Lung (tissue), 13 donors: Measurements from ENCODE around the gene POLR1B. TPM values are rescaled to one million over a fixed set of nuclear protein-coding genes. Genes with fewer than 3 reads are reported as not detected.

ENCODE experiments used
- ATAC-seq: fragments of 200-7000 bp; cut with Tn5 transposase; one replicate; pipeline ENCODE4 v1.9.1; 2020; ENCODE audit warnings: moderate number of reproducible peaks; ENCODE audit not compliant: insufficient read depth, low FRiP score
- DNase-seq, 3 donors: peaks; one replicate each; pipeline ENCODE4 v3.0.0-alpha.2; 2013 to 2017
- H3K27ac ChIP-seq, 2 donors: one replicate each; pipeline ENCODE4 v1.5.1; 2013; ENCODE audit warnings: mild to moderate bottlenecking in 2 of 2, moderate library complexity in 2 of 2, control low read depth in 1 of 2, inconsistent platforms in 1 of 2, low read depth in 1 of 2, low read length in 1 of 2
- H3K27me3 ChIP-seq, 3 donors: one replicate each; pipeline ENCODE4 v1.5.1; 2013; ENCODE audit warnings: low read length in 2 of 3; ENCODE audit not compliant: control insufficient read depth in 3 of 3, insufficient read depth in 3 of 3
- H3K36me3 ChIP-seq, 4 donors: one replicate each; pipeline ENCODE4 v1.5.1; 2013; ENCODE audit warnings: low read length in 4 of 4, mild to moderate bottlenecking in 1 of 4, moderate library complexity in 1 of 4; ENCODE audit not compliant: control insufficient read depth in 4 of 4, insufficient read depth in 4 of 4
- H3K4me1 ChIP-seq, 5 donors: one replicate each; pipeline ENCODE4 v1.5.1; 2013; ENCODE audit warnings: low read length in 5 of 5, mild to moderate bottlenecking in 2 of 5, moderate library complexity in 1 of 5; ENCODE audit not compliant: control insufficient read depth in 5 of 5, insufficient read depth in 5 of 5
- H3K4me3 ChIP-seq: one replicate; pipeline ENCODE4 v1.5.1; 2013; ENCODE audit warnings: mild to moderate bottlenecking, control low read depth, moderate library complexity
- H3K9ac ChIP-seq, 2 donors: one replicate each; pipeline ENCODE4 v1.5.1; 2013; ENCODE audit warnings: low read length in 2 of 2, control low read depth in 1 of 2; ENCODE audit not compliant: insufficient read depth in 1 of 2
- H3K9me3 ChIP-seq, 4 donors: one replicate each; pipeline ENCODE4 v1.5.1; 2013; ENCODE audit warnings: low read length in 3 of 4, mild to moderate bottlenecking in 1 of 4, moderate library complexity in 1 of 4; ENCODE audit not compliant: control insufficient read depth in 4 of 4, insufficient read depth in 3 of 4
- WGBS, 2 donors: extraction: QIAGEN DNeasy Blood & Tissue Kit; methylation state at CpG; one replicate each; pipeline ENCODE4 v1.1.7; 2013; 5-methylcytosine and 5-hydroxymethylcytosine counted together
- polyA plus RNA-seq, 2 donors: library from polyadenylated mRNA; stranded (reverse); fragments of 200-250 nt; gene quantifications; one replicate each; pipeline ENCODE4 v1.2.1, GENCODE V29; 2013
- small RNA-seq: library from RNA; depleted of rRNA; stranded (forward); fragments of <200 nt; gene quantifications from one replicate; pipeline ENCODE3, GENCODE V24; 2014; ENCODE audit warnings: low replicate concordance
- total RNA-seq, 2 donors: library from RNA; depleted of rRNA in 1 of 2; stranded (reverse); fragments of >200 nt in 1 of 2; gene quantifications; one replicate each; pipeline ENCODE4 v1.2.1, GENCODE V29; 2014 to 2021
- TF ChIP-seq, protein P1 (sequence below): IDR thresholded peaks from 2 replicates; pipeline ENCODE4 v1.5.1; 2012; ENCODE audit warnings: mild to moderate bottlenecking; ENCODE audit errors: control extremely low read depth, extremely low read depth
- donor health status: control.
- donor health status: control.
- donor health status: Bipolar disorder and iron deficiency.
- donor health status: healthy.
- donor health status: DM: yes; HTN: yes; CAD: no.

Gene POLR1B
- total and polyA plus RNA-seq, 4 donors, result 4.9 to 26.4 (median 15.2) TPM

DNA sequence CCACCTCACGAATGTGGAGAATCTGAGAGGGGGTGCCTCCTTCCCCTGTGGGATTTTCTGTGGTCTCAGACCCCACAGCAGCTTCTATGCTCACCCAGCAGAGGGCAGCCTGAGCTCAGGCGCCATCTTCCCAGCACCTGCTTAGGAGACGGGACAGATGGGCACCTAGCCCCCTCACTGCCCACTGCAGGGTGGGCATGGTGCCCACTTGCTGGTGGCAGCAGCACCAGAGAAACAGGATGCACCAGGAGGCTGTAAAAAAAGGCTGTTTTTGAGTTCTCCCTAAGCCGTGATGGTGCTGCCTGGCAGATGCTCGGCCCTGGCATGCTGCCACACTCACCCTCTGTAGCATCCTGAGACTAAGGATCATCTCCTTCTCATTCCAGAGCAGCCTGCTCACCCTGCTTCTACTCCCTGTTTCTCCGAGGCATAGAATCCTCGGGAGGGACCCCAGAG is 84.4 kb downstream of the POLR1B start:
- peak overlapping the region; percentile 63 to 89 for H3K27ac ChIP-seq
- TF ChIP-seq, protein P1, sequence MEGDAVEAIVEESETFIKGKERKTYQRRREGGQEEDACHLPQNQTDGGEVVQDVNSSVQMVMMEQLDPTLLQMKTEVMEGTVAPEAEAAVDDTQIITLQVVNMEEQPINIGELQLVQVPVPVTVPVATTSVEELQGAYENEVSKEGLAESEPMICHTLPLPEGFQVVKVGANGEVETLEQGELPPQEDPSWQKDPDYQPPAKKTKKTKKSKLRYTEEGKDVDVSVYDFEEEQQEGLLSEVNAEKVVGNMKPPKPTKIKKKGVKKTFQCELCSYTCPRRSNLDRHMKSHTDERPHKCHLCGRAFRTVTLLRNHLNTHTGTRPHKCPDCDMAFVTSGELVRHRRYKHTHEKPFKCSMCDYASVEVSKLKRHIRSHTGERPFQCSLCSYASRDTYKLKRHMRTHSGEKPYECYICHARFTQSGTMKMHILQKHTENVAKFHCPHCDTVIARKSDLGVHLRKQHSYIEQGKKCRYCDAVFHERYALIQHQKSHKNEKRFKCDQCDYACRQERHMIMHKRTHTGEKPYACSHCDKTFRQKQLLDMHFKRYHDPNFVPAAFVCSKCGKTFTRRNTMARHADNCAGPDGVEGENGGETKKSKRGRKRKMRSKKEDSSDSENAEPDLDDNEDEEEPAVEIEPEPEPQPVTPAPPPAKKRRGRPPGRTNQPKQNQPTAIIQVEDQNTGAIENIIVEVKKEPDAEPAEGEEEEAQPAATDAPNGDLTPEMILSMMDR, result peak; percentile 84
- DNase-seq (peak; percentile 34 to 47 (median 39)), ATAC-seq (peak; percentile 53)
- 6 to 9% methylated on average over 7 of the region's 7 CpGs for WGBS, 2 donors
- H3K36me3 ChIP-seq, result no peaks in the 10 kb centered on the region
- H3K4me3 ChIP-seq, result no peak overlapping the region
- H3K9me3 ChIP-seq, result no peaks in the 10 kb centered on the region
- no peak overlapping the region for H3K9ac ChIP-seq
- H3K27me3 ChIP-seq, result peaks cover 0 to 2% (median 0%) of the 10 kb centered on the region in 3 donors
- peaks cover 0 to 20% (median 5%) of the 10 kb centered on the region in 5 donors for H3K4me1 ChIP-seq

Small RNAs within 50 kb of the gene (small RNA-seq; reads per million reads assigned to genes)
- not detected for gene RF00019

Other genes starting within 250 kb of the POLR1B start
- 10 to 100 TPM; 10.2 to 51.1 TPM for gene RGPD8, start 108.8 kb upstream of the POLR1B start, total RNA-seq
- gene RGPD8, start 108.8 kb upstream of the POLR1B start, polyA plus RNA-seq, result 1 to 10 TPM in 1 of 2 donors, under 1 TPM in 1; 0.81 to 2.1 TPM
- gene TTL, start 60.3 kb upstream of the POLR1B start, total RNA-seq, result 10 to 100 TPM; 31.2 to 32.8 TPM
- 10 to 100 TPM; 12.5 to 14.3 TPM for gene TTL, start 60.3 kb upstream of the POLR1B start, polyA plus RNA-seq
- 10 to 100 TPM in 1 of 2 donors, 1 to 10 TPM in 1; 3.0 to 46.6 TPM for gene CHCHD5, start 42.1 kb downstream of the POLR1B start, total RNA-seq
- gene CHCHD5, start 42.1 kb downstream of the POLR1B start, polyA plus RNA-seq, result 10 to 100 TPM; 43.4 to 45.5 TPM
- gene SLC20A1, start 103.5 kb downstream of the POLR1B start, total RNA-seq, result 10 to 100 TPM; 34.8 to 51.4 TPM
- gene SLC20A1, start 103.5 kb downstream of the POLR1B start, polyA plus RNA-seq, result 10 to 100 TPM; 26.2 to 42.3 TPM
- under 1 TPM; 0.09 to 0.83 TPM for gene NT5DC4, start 178.6 kb downstream of the POLR1B start, total RNA-seq
- under 1 TPM; 0.53 TPM for gene NT5DC4, start 178.6 kb downstream of the POLR1B start, polyA plus RNA-seq
- 1 to 10 TPM in 1 of 2 donors, under 1 TPM in 1; 0.58 to 4.0 TPM for gene CKAP2L, start 222.1 kb downstream of the POLR1B start, total RNA-seq
- gene CKAP2L, start 222.1 kb downstream of the POLR1B start, polyA plus RNA-seq, result under 1 TPM; 0.48 to 0.63 TPM
- 1 to 10 TPM; 1.3 to 3.5 TPM for gene IL1A, start 242.0 kb downstream of the POLR1B start, total RNA-seq
- 10 to 100 TPM in 1 of 2 donors, 1 to 10 TPM in 1; 1.1 to 15.5 TPM for gene IL1A, start 242.0 kb downstream of the POLR1B start, polyA plus RNA-seq